ENCODE measurements around the gene SHISA8. TPM values are rescaled to one million over a fixed set of nuclear protein-coding genes. Genes with fewer than 3 reads are reported as not detected.

SHISA8 gene
- polyA plus RNA-seq, 1 experiment, result not detected

DNA sequence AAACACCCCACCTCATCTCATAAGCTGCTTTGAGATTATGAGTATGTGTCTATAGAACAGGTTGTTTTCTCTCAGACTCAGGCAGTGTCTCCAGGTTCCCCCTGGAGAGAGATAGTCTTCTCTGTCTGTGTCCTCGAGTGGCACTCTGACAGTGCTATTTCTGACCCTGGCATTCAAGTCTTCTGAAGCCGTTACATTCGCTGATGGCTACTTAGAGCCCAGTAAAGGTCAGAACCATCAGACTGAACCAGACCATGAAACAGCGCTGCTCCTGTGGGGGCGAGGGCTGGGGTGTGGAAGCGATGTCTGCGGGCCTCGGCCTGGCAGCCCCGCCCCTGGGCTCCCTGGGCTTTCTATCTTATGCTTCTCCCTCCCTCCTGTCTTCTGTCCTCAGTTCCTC, 23.5 kb downstream of the SHISA8 start:
- ChIA-PET POLR2A (no interaction called here), CTCF (no interaction called here)

DNA sequence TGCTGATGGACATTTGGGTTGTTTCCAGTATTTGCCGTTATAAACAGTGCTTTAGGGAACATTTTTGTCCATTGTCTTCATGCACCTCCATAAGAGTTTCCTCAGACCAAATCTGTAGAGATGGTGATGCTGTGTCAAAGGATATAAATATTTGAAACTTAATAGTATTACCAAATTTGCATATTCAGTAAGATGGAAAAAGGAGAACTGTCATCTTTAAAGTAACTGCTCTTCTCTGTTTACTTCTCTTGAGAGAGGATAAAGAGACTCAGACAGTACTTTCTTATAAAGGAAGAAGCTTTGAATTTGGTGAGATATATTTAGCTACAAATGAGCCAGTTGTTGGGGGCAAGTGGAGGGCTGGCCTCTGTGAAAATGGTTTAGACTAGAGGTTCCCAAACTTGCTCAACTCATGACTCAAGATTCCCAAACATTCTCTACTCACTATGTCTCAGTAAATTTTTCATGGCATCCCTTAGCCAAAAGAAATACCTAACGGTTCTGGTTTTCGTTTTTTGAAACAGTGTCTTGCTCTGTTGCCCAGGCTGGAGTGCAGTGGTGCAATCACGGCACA, 26.2 kb downstream of the SHISA8 start:
- Histone ChIP-seq H3K27me3 (ENCODE audit: control insufficient read depth, insufficient read depth, low read length) (no peaks in the 10 kb centered on the region), H3K9me3 (ENCODE audit: control insufficient read depth, insufficient read depth, low read length) (no peaks in the 10 kb centered on the region), H3K4me3 (ENCODE audit: low read depth, low read length) (no peak overlapping the region), H3K27ac (ENCODE audit: low read depth, low read length) (no peak overlapping the region)
- CTCF ChIA-PET, result interaction anchor here (1.1 kb wide), 1 partner anchor 52 kb away, joined by 5 read pairs; no protein-coding TSS in a partner anchor
- DNase-seq (ENCODE audit: low read depth, low spot score), result no peak
- POLR2A ChIA-PET, result no interaction called here
- TF ChIP-seq, protein P1, sequence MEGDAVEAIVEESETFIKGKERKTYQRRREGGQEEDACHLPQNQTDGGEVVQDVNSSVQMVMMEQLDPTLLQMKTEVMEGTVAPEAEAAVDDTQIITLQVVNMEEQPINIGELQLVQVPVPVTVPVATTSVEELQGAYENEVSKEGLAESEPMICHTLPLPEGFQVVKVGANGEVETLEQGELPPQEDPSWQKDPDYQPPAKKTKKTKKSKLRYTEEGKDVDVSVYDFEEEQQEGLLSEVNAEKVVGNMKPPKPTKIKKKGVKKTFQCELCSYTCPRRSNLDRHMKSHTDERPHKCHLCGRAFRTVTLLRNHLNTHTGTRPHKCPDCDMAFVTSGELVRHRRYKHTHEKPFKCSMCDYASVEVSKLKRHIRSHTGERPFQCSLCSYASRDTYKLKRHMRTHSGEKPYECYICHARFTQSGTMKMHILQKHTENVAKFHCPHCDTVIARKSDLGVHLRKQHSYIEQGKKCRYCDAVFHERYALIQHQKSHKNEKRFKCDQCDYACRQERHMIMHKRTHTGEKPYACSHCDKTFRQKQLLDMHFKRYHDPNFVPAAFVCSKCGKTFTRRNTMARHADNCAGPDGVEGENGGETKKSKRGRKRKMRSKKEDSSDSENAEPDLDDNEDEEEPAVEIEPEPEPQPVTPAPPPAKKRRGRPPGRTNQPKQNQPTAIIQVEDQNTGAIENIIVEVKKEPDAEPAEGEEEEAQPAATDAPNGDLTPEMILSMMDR (IDR thresholded peaks at IDR 0.05; ENCODE audit: low read depth, low read length), result no peak

More for the DNA sequence above, 23.5 kb downstream of the SHISA8 start:
- TF ChIP-seq, protein P1 (IDR thresholded peaks at IDR 0.05; ENCODE audit: low read depth, low read length), result no peak
- Histone ChIP-seq H3K27ac (ENCODE audit: low read depth, low read length) (no peak overlapping the region), H3K4me3 (ENCODE audit: low read depth, low read length) (no peak overlapping the region), H3K27me3 (ENCODE audit: control insufficient read depth, insufficient read depth, low read length) (no peaks in the 10 kb centered on the region), H3K9me3 (ENCODE audit: control insufficient read depth, insufficient read depth, low read length) (no peaks in the 10 kb centered on the region)
- no peak for DNase-seq (ENCODE audit: low read depth, low spot score)

DNA sequence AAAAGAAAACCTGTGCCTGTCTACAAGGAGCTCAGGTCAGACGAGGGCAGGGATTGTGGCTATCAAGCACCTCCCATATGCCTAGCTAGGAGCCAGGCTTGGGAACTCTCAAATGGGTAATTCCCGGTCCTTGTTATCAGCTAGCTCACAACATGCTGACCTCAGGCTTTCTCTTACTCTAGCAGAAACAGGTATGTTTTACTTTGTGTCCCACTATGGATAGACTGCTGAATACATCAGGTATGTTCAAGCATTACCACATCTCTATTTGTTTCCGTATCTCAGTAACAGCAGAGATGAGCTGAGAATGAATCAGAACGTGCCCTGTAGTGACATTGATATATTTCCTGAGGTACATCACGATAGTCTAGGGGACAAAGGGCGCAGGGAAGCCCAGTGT, 29.4 kb downstream of the SHISA8 start:
- TF ChIP-seq, protein P1 (IDR thresholded peaks at IDR 0.05; ENCODE audit: low read depth, low read length), result no peak
- Histone ChIP-seq H3K27me3 (ENCODE audit: control insufficient read depth, insufficient read depth, low read length) (no peaks in the 10 kb centered on the region), H3K9me3 (ENCODE audit: control insufficient read depth, insufficient read depth, low read length) (no peaks in the 10 kb centered on the region), H3K27ac (ENCODE audit: low read depth, low read length) (no peak overlapping the region), H3K4me3 (ENCODE audit: low read depth, low read length) (no peak overlapping the region)
- ChIA-PET POLR2A (no interaction called here), CTCF (interaction anchor here (0.8 to 1.7 kb wide), 3 partner anchors 40 to 188 kb away, joined by 4 read pairs; no protein-coding TSS in a partner anchor)
- no peak for DNase-seq (ENCODE audit: low read depth, low spot score)

DNA sequence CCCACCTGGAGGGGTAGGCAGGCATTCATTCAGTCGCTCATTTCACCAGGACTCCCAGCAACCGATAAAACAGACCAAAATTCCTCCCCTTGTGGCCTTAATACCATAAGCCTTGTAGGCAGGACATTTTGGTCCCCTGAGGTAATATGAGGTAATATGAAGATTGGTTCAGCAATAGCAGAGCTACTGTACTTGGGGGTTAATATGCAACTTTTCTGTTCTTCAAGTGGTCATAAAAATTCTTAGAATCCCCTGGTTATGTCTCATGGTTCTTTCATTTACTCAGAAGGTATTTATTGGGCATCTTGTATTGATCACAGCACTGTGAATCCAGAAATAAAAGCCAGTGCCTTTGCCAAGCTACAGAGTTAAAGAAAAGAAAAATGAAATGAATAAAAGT, 29.8 kb downstream of the SHISA8 start:
- CTCF ChIA-PET, result interaction anchor here (0.8 to 1.7 kb wide), 3 partner anchors 41 to 188 kb away, joined by 4 read pairs; no protein-coding TSS in a partner anchor
- POLR2A ChIA-PET, result no interaction called here
- TF ChIP-seq, protein P1 (IDR thresholded peaks at IDR 0.05; ENCODE audit: low read depth, low read length), result no peak
- Histone ChIP-seq H3K9me3 (ENCODE audit: control insufficient read depth, insufficient read depth, low read length) (no peaks in the 10 kb centered on the region), H3K27ac (ENCODE audit: low read depth, low read length) (no peak overlapping the region), H3K4me3 (ENCODE audit: low read depth, low read length) (no peak overlapping the region), H3K27me3 (ENCODE audit: control insufficient read depth, insufficient read depth, low read length) (no peaks in the 10 kb centered on the region)
- DNase-seq (ENCODE audit: low read depth, low spot score), result no peak

DNA sequence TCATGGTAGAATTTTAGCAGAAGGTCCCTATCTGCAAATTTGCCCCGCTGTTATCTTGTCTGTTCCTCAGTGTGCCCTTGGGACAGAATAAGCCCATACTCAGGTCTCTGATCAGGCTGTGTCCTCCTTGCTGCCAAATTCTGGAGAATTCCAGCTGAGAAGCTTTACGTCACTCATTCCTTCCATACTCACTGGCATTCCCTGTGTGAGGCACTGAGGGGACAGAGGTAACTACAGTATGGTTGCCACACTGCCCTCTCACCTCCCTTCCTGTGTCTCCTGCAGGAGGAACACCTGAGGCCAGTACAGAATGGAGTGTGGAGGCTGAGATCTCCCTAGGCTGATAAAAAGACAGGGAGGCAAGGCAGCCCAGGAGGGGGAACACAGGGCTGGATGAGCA, 31.5 kb downstream of the SHISA8 start:
- H3K27ac ChIP-seq (ENCODE audit: low read depth, low read length), result no peak overlapping the region
- ChIA-PET POLR2A (no interaction called here), CTCF (no interaction called here)
- no peak for DNase-seq (ENCODE audit: low read depth, low spot score)
- no peak overlapping the region for H3K4me3 ChIP-seq (ENCODE audit: low read depth, low read length)
- H3K9me3 ChIP-seq (ENCODE audit: control insufficient read depth, insufficient read depth, low read length), result no peaks in the 10 kb centered on the region
- TF ChIP-seq, protein P1 (IDR thresholded peaks at IDR 0.05; ENCODE audit: low read depth, low read length), result no peak
- no peaks in the 10 kb centered on the region for H3K27me3 ChIP-seq (ENCODE audit: control insufficient read depth, insufficient read depth, low read length)
